NCI-H1105 (cell line): ENCODE data around the gene MAGI2.

Experiments
- DNase-seq: peaks from one replicate; lab custom pipeline; 2025; lab: John Stamatoyannopoulos, UW

The MAGI2 gene

GRCh38 chr7:78787854-78788253 is 665.6 kb downstream of the MAGI2 start:
- DNase-seq = no peak

GRCh38 chr7:78786055-78786454 is 667.4 kb downstream of the MAGI2 start:
- no peak for DNase-seq

GRCh38 chr7:78783179-78783962 is 670.1 kb downstream of the MAGI2 start:
- DNase-seq = no peak

GRCh38 chr7:78780560-78780959 is 672.9 kb downstream of the MAGI2 start:
- no peak for DNase-seq

GRCh38 chr7:78779788-78780187 is 673.7 kb downstream of the MAGI2 start:
- no peak for DNase-seq

GRCh38 chr7:78777829-78778228 is 675.6 kb downstream of the MAGI2 start:
- DNase-seq = no peak

- DNase-seq = peak; percentile 53
Measured at GRCh38 chr7:78770422-78771410, 682.8 kb downstream of the MAGI2 start.

- no peak for DNase-seq
Measured at GRCh38 chr7:78769481-78770101, 683.9 kb downstream of the MAGI2 start.

GRCh38 chr7:78768859-78769258 is 684.6 kb downstream of the MAGI2 start:
- no peak for DNase-seq

GRCh38 chr7:78765943-78766729 is 687.3 kb downstream of the MAGI2 start:
- DNase-seq = no peak

GRCh38 chr7:78764571-78764970 is 688.9 kb downstream of the MAGI2 start:
- DNase-seq = no peak

GRCh38 chr7:78762625-78763024 is 690.8 kb downstream of the MAGI2 start:
- DNase-seq = no peak

- DNase-seq = no peak
Measured at GRCh38 chr7:78760620-78761355, 692.7 kb downstream of the MAGI2 start.

- no peak for DNase-seq
Measured at GRCh38 chr7:78752554-78752953, 700.9 kb downstream of the MAGI2 start.

- no peak for DNase-seq
Measured at GRCh38 chr7:78751253-78751652, 702.2 kb downstream of the MAGI2 start.

GRCh38 chr7:78749052-78749746 is 704.3 kb downstream of the MAGI2 start:
- DNase-seq = no peak

- DNase-seq = no peak
Measured at GRCh38 chr7:78747592-78747991, 705.9 kb downstream of the MAGI2 start.

GRCh38 chr7:78746301-78746700 is 707.2 kb downstream of the MAGI2 start:
- no peak for DNase-seq

- DNase-seq = no peak
Measured at GRCh38 chr7:78742694-78743093, 710.8 kb downstream of the MAGI2 start.

GRCh38 chr7:78736548-78736947 is 716.9 kb downstream of the MAGI2 start:
- no peak for DNase-seq
